Psoas muscle (tissue), 8 donors: Measurements from ENCODE around the gene ZFAND2A. TPM values are rescaled to one million over a fixed set of nuclear protein-coding genes. Genes with fewer than 3 reads are reported as not detected.
A peak's percentile ranks its signal among the peaks of the same experiment; 100 is the strongest.

Source experiments
- ATAC-seq, 4 donors: fragments of 200-7000 bp; cut with Tn5 transposase; one replicate each; pipeline ENCODE4 v1.9.1; 2020; ENCODE audit warnings: moderate library complexity in 3 of 4, mild to moderate bottlenecking in 2 of 4
- DNase-seq, 2 donors: peaks; one replicate each; pipeline ENCODE4 v3.0.0-alpha.2; 2020
- H3K27ac ChIP-seq: fragments of 200-600 bp; one replicate; pipeline ENCODE4 v1.8.0; 2022
- H3K27me3 ChIP-seq, 3 donors: fragments of 200-600 bp in 1 of 3; one replicate each; pipeline versions ENCODE4 v1.6.1 to v1.8.0; 2013 to 2022; ENCODE audit warnings: low read length in 2 of 3, mild to moderate bottlenecking in 2 of 3, moderate library complexity in 1 of 3; ENCODE audit not compliant: insufficient read depth in 3 of 3
- H3K36me3 ChIP-seq, 2 donors: fragments of 200-600 bp in 1 of 2; one replicate each; pipeline versions ENCODE4 v1.6.1 to v1.8.0; 2013 to 2022; ENCODE audit warnings: low read depth in 1 of 2, mild to moderate bottlenecking in 1 of 2, moderate library complexity in 1 of 2; ENCODE audit not compliant: insufficient read depth in 1 of 2
- H3K4me1 ChIP-seq: fragments of 200-600 bp; one replicate; pipeline ENCODE4 v1.8.0; 2022
- H3K4me3 ChIP-seq: fragments of 200-600 bp; one replicate; pipeline ENCODE4 v1.8.0; 2022; ENCODE audit warnings: mild to moderate bottlenecking
- H3K9me3 ChIP-seq: fragments of 200-600 bp; one replicate; pipeline ENCODE4 v1.8.0; 2022
- WGBS, 3 donors: extraction: QIAGEN DNeasy Blood & Tissue Kit; methylation state at CpG; one replicate each; pipeline versions ENCODE4 v1.1.6 to v1.1.7; 2013; 5-methylcytosine and 5-hydroxymethylcytosine counted together
- intact Hi-C, 2 donors: fragments of 100-400 bp; cut with DNase I; formaldehyde crosslinking; loops; one replicate each; pipeline versions ENCODE4 v1.11.0 to v1.14.2; 2022
- polyA plus RNA-seq, 3 donors: library from polyadenylated mRNA; stranded (reverse); fragments of 200-250 nt; gene quantifications; one replicate each; pipeline ENCODE4 v1.2.3, GENCODE V29; 2013
- total RNA-seq, 4 donors: library from RNA; stranded (reverse); fragmentation: NEBNext Ultra II Directional in 2 of 4; extraction: Animal tissue kit (Norgen Biotek cat#: 25700) in 2 of 4; gene quantifications; one replicate each; pipeline versions ENCODE4 v1.2.1 to v1.2.4, GENCODE V29; 2021 to 2023
- TF ChIP-seq, protein P1 (sequence below): fragments of 200-600 bp; IDR thresholded peaks from one replicate; pipeline ENCODE4 v1.8.0; 2022; ENCODE audit warnings: antibody characterized with exemption
- donor health status: healthy with polysubstance abuse.
- donor health status: DM: no; HTN: no; CAD: no; lungs with moderate emphysema.
- donor health status: Bipolar disorder and iron deficiency.
- donor health status: healthy.
- donor health status: DM: yes; HTN: yes; CAD: no.
- donor health status: DM: no; HTN: no; CAD: no.
- donor health status: DM: no; HTN: no; CAD: no.
- donor health status: DM: yes; HTN: yes; CAD: no.

The ZFAND2A gene
- total and polyA plus RNA-seq, 7 donors: 5.7 to 61.1 (median 18.4) TPM

DNA sequence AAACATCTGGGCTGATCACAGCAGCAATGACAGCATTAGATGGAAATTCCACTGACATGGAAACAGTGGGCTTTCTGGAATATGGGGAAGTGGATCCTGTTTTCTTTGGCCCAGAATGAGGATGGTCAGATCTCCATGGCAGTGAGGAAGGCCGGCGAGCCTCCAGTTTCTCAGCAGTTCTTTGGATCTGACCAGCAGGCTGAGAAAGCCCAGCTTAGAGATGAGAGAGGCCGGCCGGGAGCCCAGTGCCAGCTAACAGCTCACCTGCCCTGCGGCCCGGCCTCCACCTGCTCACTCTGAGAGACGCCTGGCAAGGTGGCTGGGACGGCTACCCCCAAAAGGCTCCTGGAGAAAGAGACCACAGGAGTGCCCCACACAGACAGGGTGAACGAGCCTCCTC, 47.9 kb downstream of the ZFAND2A start:
- 85 to 91% (median 87%) methylated on average over 9 of the region's 9 CpGs for WGBS, 3 donors
- TF ChIP-seq, protein P1, sequence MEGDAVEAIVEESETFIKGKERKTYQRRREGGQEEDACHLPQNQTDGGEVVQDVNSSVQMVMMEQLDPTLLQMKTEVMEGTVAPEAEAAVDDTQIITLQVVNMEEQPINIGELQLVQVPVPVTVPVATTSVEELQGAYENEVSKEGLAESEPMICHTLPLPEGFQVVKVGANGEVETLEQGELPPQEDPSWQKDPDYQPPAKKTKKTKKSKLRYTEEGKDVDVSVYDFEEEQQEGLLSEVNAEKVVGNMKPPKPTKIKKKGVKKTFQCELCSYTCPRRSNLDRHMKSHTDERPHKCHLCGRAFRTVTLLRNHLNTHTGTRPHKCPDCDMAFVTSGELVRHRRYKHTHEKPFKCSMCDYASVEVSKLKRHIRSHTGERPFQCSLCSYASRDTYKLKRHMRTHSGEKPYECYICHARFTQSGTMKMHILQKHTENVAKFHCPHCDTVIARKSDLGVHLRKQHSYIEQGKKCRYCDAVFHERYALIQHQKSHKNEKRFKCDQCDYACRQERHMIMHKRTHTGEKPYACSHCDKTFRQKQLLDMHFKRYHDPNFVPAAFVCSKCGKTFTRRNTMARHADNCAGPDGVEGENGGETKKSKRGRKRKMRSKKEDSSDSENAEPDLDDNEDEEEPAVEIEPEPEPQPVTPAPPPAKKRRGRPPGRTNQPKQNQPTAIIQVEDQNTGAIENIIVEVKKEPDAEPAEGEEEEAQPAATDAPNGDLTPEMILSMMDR: no peak
- no peaks in the 10 kb centered on the region for H3K4me1 ChIP-seq
- no peak overlapping the region for H3K27ac ChIP-seq
- ATAC-seq: no peak
- peak in 1 of 2 donors; percentile 12 for DNase-seq
- no peaks in the 10 kb centered on the region for H3K9me3 ChIP-seq
- no peak overlapping the region for H3K4me3 ChIP-seq
- intact Hi-C loops: no loop called here
- no peaks in the 10 kb centered on the region for H3K36me3 ChIP-seq
- no peaks in the 10 kb centered on the region for H3K27me3 ChIP-seq

- Histone ChIP-seq H3K4me1 (peaks cover 7% of the 10 kb centered on the region), H3K36me3 (no peaks in the 10 kb centered on the region), H3K27ac (no peak overlapping the region), H3K9me3 (no peaks in the 10 kb centered on the region), H3K4me3 (no peak overlapping the region), H3K27me3 (no peaks in the 10 kb centered on the region)
- intact Hi-C loops: no loop called here
- no peak for DNase-seq
- ATAC-seq: no peak
- TF ChIP-seq, protein P1: no peak
- 91 to 96% (median 94%) methylated on average over 3 of the region's 3 CpGs for WGBS, 3 donors
Observed at GRCh38 chr7:1111156-1111555, 48.8 kb downstream of the ZFAND2A start.

DNA sequence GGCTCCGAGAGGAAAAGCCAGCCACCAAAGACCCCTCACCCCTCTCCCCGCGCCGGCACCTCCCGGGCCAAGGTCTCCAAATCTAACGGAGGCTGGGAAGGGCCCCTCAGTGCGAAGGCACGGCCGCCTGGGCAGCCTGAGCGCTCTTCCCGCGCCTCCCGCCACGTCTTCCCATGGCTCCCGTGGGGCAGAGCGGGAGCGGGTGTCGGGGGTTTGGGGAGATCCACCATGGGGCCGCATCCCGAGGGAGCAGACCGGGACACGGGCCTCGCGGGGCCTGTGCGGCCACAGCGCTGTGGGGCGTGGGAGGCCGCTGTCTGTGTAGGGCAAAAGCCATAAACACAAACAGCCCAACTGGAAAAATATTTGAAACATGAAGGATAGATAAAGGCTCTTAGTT, 49.6 kb downstream of the ZFAND2A start:
- H3K27ac ChIP-seq: no peak overlapping the region

GRCh38 chr7:1109581-1110310, 50.2 kb downstream of the ZFAND2A start:
- intact Hi-C loops: no loop called here
- TF ChIP-seq, protein P1: no peak
- Histone ChIP-seq H3K27me3 (no peaks in the 10 kb centered on the region), H3K4me1 (peaks cover 16% of the 10 kb centered on the region), H3K4me3 (no peak overlapping the region), H3K9me3 (no peaks in the 10 kb centered on the region), H3K27ac (no peak overlapping the region), H3K36me3 (no peaks in the 10 kb centered on the region)
- DNase-seq (peak in 1 of 2 donors; percentile 28), ATAC-seq (no peak)
- 94 to 97% (median 96%) methylated on average over 49 to 55 of the region's 55 CpGs for WGBS, 3 donors

More for the DNA sequence above, 49.6 kb downstream of the ZFAND2A start:
- DNase-seq: peak in 1 of 2 donors; percentile 50
- TF ChIP-seq, protein P1: no peak
- Histone ChIP-seq H3K4me1 (peaks cover 15% of the 10 kb centered on the region), H3K27me3 (no peaks in the 10 kb centered on the region), H3K4me3 (no peak overlapping the region), H3K9me3 (no peaks in the 10 kb centered on the region), H3K36me3 (no peaks in the 10 kb centered on the region)
- 90 to 94% (median 91%) methylated on average over 28 of the region's 28 CpGs for WGBS, 3 donors
- no peak for ATAC-seq
- intact Hi-C loops: no loop called here
